Liver (tissue), 9 donors: Measurements from ENCODE around the gene MS4A12. TPM values are rescaled to one million over a fixed set of nuclear protein-coding genes. Genes with fewer than 3 reads are reported as not detected.

Source experiments
- DNase-seq: peaks from one replicate; pipeline ENCODE4 v3.0.0-alpha.2; 2017; ENCODE audit warnings: low spot score
- H3K27ac ChIP-seq, 2 donors: one replicate each; pipeline ENCODE4 v1.7.0; 2013; ENCODE audit warnings: inconsistent platforms in 2 of 2, low read length in 2 of 2, control low read depth in 1 of 2, low read depth in 1 of 2, mild to moderate bottlenecking in 1 of 2
- H3K27me3 ChIP-seq, 4 donors: one replicate each; pipeline versions ENCODE4 v1.6.1 to v1.7.0; 2013; ENCODE audit warnings: low read length in 3 of 4, inconsistent platforms in 1 of 4, mild to moderate bottlenecking in 1 of 4, moderate library complexity in 1 of 4; ENCODE audit not compliant: control insufficient read depth in 4 of 4, insufficient read depth in 4 of 4
- H3K36me3 ChIP-seq, 4 donors: one replicate each; pipeline versions ENCODE4 v1.6.1 to v1.7.0; 2013; ENCODE audit warnings: low read length in 3 of 4, mild to moderate bottlenecking in 3 of 4, low read depth in 1 of 4, moderate library complexity in 1 of 4; ENCODE audit not compliant: control insufficient read depth in 4 of 4, insufficient read depth in 3 of 4
- H3K4me1 ChIP-seq, 4 donors: one replicate each; pipeline versions ENCODE4 v1.6.1 to v1.7.0; 2013; ENCODE audit warnings: low read length in 3 of 4, mild to moderate bottlenecking in 3 of 4, moderate library complexity in 1 of 4; ENCODE audit not compliant: control insufficient read depth in 4 of 4, insufficient read depth in 4 of 4
- H3K4me3 ChIP-seq, 3 donors: one replicate each; pipeline versions ENCODE4 v1.6.1 to v1.7.0; 2013; ENCODE audit warnings: low read length in 3 of 3, control low read depth in 1 of 3, low read depth in 1 of 3, mild to moderate bottlenecking in 1 of 3
- H3K9ac ChIP-seq, 2 donors: one replicate each; pipeline ENCODE4 v1.7.0; 2013; ENCODE audit warnings: low read length in 2 of 2, mild to moderate bottlenecking in 2 of 2, moderate library complexity in 2 of 2, control low read depth in 1 of 2, low read depth in 1 of 2
- H3K9me3 ChIP-seq, 4 donors: one replicate each; pipeline versions ENCODE4 v1.6.1 to v1.7.0; 2013; ENCODE audit warnings: low read length in 3 of 4; ENCODE audit not compliant: control insufficient read depth in 4 of 4
- FOXA1 ChIP-seq: IDR thresholded peaks from 2 replicates; pipeline ENCODE4 v1.6.1; 2016; ENCODE audit warnings: antibody characterized with exemption
- FOXA2 ChIP-seq: IDR thresholded peaks from 2 replicates; pipeline ENCODE4 v1.6.1; 2016; ENCODE audit warnings: antibody characterized with exemption
- GABPA ChIP-seq, 2 donors: IDR thresholded peaks in 1 of 2; conservative IDR thresholded peaks in 1 of 2; 2 replicates each; pipeline ENCODE4 v1.6.1; 2016; ENCODE audit warnings: antibody characterized with exemption in 2 of 2, mild to moderate bottlenecking in 1 of 2, moderate library complexity in 1 of 2
- HNF4A ChIP-seq, 2 donors: conservative IDR thresholded peaks; 2 replicates each; pipeline ENCODE4 v1.6.1; 2016; ENCODE audit warnings: antibody characterized with exemption in 2 of 2, mild to moderate bottlenecking in 2 of 2
- HNF4G ChIP-seq: IDR thresholded peaks from 2 replicates; pipeline ENCODE4 v1.6.1; 2016; ENCODE audit warnings: antibody characterized with exemption
- JUND ChIP-seq, 2 donors: IDR thresholded peaks; 2 replicates each; pipeline ENCODE4 v1.6.1; 2016; ENCODE audit warnings: antibody characterized with exemption in 2 of 2
- MAX ChIP-seq: IDR thresholded peaks from 2 replicates; pipeline ENCODE4 v1.6.1; 2016; ENCODE audit warnings: antibody characterized with exemption
- NR2F2 ChIP-seq: IDR thresholded peaks from 2 replicates; pipeline ENCODE4 v1.6.1; 2016; ENCODE audit warnings: antibody characterized with exemption
- RAD21 ChIP-seq, 2 donors: IDR thresholded peaks; 2 replicates each; pipeline ENCODE4 v1.6.1; 2016; ENCODE audit warnings: antibody characterized with exemption in 2 of 2, mild to moderate bottlenecking in 2 of 2
- REST ChIP-seq: IDR thresholded peaks from 2 replicates; pipeline ENCODE4 v1.6.1; 2016; ENCODE audit warnings: antibody characterized with exemption, mild to moderate bottlenecking
- RXRA ChIP-seq, 2 donors: IDR thresholded peaks; 2 replicates each; pipeline ENCODE4 v1.6.1; 2017 to 2018; ENCODE audit warnings: antibody characterized with exemption in 2 of 2, mild to moderate bottlenecking in 1 of 2
- TAF1 ChIP-seq: conservative IDR thresholded peaks from 2 replicates; pipeline ENCODE4 v1.6.1; 2016; ENCODE audit warnings: antibody characterized with exemption, mild to moderate bottlenecking
- YY1 ChIP-seq: IDR thresholded peaks from 2 replicates; pipeline ENCODE4 v1.6.1; 2016; ENCODE audit warnings: antibody characterized with exemption, mild to moderate bottlenecking
- ZBTB33 ChIP-seq: IDR thresholded peaks from 2 replicates; pipeline ENCODE4 v1.6.1; 2016; ENCODE audit warnings: antibody characterized with exemption
- WGBS: extraction: QIAGEN DNeasy Blood & Tissue Kit; methylation state at CpG from one replicate; pipeline ENCODE4 v1.1.7; 2013; 5-methylcytosine and 5-hydroxymethylcytosine counted together
- polyA plus RNA-seq, 2 donors: library from polyadenylated mRNA; stranded (reverse) in 1 of 2; unstranded in 1 of 2; fragments of 200-250 nt in 1 of 2; fragments of >200 nt in 1 of 2; fragmentation: Nextera tagmentation in 1 of 2; extraction: Ambion mirVana in 1 of 2; gene quantifications; one replicate each; pipeline versions ENCODE4 v1.2.1 to v1.2.3, GENCODE V29; 2013 to 2015
- total RNA-seq, 2 donors: library from RNA; depleted of rRNA; stranded (reverse); fragments of >200 nt; gene quantifications; one replicate each; pipeline ENCODE4 v1.2.3, GENCODE V29; 2014
- TF ChIP-seq, protein P1 (sequence below): fragments of 150-350 bp; IDR thresholded peaks from 2 replicates; pipeline ENCODE4 v1.5.1; 2017; ENCODE audit warnings: improper control_type of control experiment, low read depth, low read length; ENCODE audit not compliant: missing input control
- donor health status: healthy.
- donor health status: healthy.
- donor health status: healthy.
- donor health status: healthy.
- donor health status: healthy.

The MS4A12 gene
- total and polyA plus RNA-seq, 4 donors = not detected

DNA sequence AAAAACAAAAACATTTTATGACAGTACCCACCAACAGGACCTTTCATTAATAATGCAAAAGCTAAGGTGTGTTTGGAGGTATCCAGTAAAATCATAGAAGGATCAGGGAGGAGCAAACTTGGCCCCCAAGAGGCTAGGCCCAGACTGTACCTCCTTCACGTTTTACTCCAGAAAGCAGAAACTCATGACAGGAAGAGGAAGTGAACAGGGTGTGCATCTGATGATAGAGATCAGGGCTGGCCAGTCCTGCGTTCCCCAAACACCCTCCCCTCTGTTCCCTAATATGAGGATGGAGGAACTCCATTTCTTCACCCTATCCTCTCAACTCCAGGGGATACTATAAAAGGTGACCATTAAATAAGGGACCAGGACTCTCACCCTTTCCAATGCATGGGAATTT lies 10.2 kb upstream of the MS4A12 start:
- Histone ChIP-seq H3K4me1 (no peaks in the 10 kb centered on the region), H3K9me3 (no peaks in the 10 kb centered on the region), H3K4me3 (no peak overlapping the region), H3K9ac (no peak overlapping the region), H3K27ac (no peak overlapping the region), H3K36me3 (no peaks in the 10 kb centered on the region), H3K27me3 (no peaks in the 10 kb centered on the region)
- DNase-seq = no peak
- TF ChIP-seq JUND (IDR thresholded peaks at IDR 0.05) = no peak
- peak in 1 of 2 donors; percentile 12 for TF ChIP-seq GABPA (IDR thresholded peaks at IDR 0.05 in 1 of 2, conservative IDR thresholded peaks at IDR 0.05 in 1 of 2)
- WGBS = 40% methylated on average over 2 of the region's 2 CpGs

GRCh38 chr11:60485987-60486386 lies 6.6 kb upstream of the MS4A12 start:
- WGBS = 57% methylated on average over 5 of the region's 5 CpGs
- TF ChIP-seq HNF4G (no peak), RXRA (IDR thresholded peaks at IDR 0.05) (no peak), FOXA1 (no peak), NR2F2 (no peak), REST (no peak), GABPA (IDR thresholded peaks at IDR 0.05 in 1 of 2, conservative IDR thresholded peaks at IDR 0.05 in 1 of 2) (no peak), TAF1 (no peak), MAX (no peak), RAD21 (IDR thresholded peaks at IDR 0.05) (peak; percentile 53 to 59)
- TF ChIP-seq, protein P1, sequence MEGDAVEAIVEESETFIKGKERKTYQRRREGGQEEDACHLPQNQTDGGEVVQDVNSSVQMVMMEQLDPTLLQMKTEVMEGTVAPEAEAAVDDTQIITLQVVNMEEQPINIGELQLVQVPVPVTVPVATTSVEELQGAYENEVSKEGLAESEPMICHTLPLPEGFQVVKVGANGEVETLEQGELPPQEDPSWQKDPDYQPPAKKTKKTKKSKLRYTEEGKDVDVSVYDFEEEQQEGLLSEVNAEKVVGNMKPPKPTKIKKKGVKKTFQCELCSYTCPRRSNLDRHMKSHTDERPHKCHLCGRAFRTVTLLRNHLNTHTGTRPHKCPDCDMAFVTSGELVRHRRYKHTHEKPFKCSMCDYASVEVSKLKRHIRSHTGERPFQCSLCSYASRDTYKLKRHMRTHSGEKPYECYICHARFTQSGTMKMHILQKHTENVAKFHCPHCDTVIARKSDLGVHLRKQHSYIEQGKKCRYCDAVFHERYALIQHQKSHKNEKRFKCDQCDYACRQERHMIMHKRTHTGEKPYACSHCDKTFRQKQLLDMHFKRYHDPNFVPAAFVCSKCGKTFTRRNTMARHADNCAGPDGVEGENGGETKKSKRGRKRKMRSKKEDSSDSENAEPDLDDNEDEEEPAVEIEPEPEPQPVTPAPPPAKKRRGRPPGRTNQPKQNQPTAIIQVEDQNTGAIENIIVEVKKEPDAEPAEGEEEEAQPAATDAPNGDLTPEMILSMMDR = peak; percentile 40

DNA sequence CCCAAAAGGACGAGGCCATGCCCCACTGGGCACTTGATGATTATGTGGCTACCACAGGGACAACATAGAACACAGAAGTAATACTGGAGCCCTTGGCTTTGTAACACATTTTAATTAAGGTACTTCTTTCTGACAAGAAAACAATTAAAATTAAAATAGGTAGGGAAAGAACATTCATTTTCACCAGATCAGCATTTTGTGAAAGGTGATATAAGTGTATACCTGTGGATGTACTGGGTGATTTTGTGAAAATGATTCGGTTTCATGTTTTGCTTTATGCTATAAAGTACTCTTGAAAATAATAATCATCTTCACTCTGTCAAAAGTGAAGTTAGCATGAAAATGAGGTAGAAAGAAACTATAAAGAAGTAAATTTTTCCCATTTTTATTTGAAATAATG lies 876 bp downstream of the MS4A12 start:
- Histone ChIP-seq H3K4me1 (no peaks in the 10 kb centered on the region), H3K9ac (no peak overlapping the region), H3K9me3 (no peaks in the 10 kb centered on the region), H3K27ac (no peak overlapping the region), H3K4me3 (no peak overlapping the region), H3K36me3 (no peaks in the 10 kb centered on the region), H3K27me3 (peaks cover 0 to 7% (median 0%) of the 10 kb centered on the region in 4 donors)
- TF ChIP-seq YY1 (no peak), ZBTB33 (no peak), RAD21 (IDR thresholded peaks at IDR 0.05) (no peak), HNF4A (conservative IDR thresholded peaks at IDR 0.05) (no peak), FOXA2 (no peak), MAX (no peak), NR2F2 (no peak)
- TF ChIP-seq, protein P1 = no peak
- no peak for DNase-seq
- WGBS = 80% methylated on average over 2 of the region's 2 CpGs

More at GRCh38 chr11:60485987-60486386, 6.6 kb upstream of the MS4A12 start:
- Histone ChIP-seq H3K4me3 (no peak overlapping the region), H3K27me3 (no peaks in the 10 kb centered on the region), H3K4me1 (no peaks in the 10 kb centered on the region), H3K9ac (no peak overlapping the region), H3K36me3 (no peaks in the 10 kb centered on the region), H3K27ac (no peak overlapping the region), H3K9me3 (no peaks in the 10 kb centered on the region)
- DNase-seq = no peak
